NCI-H446 (cell line): ENCODE data around the gene CLNS1A.
"Not testable (repeated sequence)": the region's sequence is repeated elsewhere in the genome, so short reads cannot be mapped to it uniquely, and the experiment has no call there.

Source experiments
- DNase-seq, 2 experiments: peaks; one replicate each; lab custom pipeline; 2025; lab: John Stamatoyannopoulos, UW

The CLNS1A gene

DNA sequence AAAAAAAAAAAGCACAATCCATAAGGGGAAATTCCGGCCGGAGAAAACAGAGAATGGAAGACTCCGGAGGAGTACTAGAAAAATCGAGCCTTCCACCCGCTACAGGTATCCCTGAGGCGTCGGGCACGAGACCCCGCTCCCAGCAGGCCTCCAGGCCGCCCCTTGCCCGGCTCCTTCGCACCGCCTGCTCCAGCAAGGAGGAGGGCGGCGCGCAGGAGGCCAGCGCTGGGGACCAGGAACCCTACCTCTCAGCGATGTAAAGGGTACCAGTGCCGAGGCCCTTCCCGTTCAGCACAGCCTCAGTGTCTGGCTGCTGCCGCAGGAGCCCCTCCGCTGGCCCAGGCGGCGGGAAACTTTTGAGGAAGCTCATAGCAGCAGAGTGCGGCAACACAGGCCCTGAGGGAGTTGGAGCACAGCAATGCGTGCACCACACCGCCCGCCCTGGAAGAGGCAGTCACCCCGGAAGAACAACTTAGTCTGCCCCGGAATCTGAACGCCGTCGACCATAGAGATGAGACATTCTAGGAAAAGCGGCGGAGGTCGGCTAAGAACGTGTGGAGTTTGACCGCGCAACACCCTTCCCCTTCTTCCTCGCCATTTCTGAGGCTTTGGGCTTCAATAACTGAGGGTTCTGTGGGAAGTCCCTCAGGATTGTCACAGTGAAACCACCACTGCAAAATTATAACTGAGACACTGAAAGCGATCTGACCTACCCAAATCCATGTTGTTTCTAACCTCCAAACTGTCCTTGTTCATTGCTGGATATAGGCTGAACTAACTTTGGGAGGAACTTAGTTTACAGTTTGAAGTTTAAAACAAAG lies at the start of gene CLNS1A:
TSS of gene CLNS1A (minus strand) at position 450 of the 821 bp plus-strand sequence. CDS start at position 370, 80 bp downstream.
- peak; percentile 88 to 90 for DNase-seq

DNA sequence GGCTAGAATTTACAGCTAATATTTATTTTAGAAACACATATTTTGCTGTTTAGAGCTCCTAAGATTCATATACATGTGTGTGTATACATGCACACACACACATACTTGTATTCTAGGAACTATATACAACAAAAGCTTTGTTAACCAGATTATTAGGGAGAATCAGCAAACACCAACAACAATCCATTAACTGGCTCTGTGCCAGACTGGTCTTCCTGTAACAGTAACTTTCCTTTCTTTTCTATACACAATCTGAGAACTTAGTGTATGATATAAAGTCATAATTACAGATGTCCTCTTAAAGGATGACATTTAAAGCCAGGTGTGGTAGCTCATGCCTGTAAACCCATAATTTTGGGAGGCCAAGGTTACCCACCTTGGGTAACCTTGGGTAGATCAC lies 49.5 kb upstream of the CLNS1A start:
- DNase-seq = no peak

DNA sequence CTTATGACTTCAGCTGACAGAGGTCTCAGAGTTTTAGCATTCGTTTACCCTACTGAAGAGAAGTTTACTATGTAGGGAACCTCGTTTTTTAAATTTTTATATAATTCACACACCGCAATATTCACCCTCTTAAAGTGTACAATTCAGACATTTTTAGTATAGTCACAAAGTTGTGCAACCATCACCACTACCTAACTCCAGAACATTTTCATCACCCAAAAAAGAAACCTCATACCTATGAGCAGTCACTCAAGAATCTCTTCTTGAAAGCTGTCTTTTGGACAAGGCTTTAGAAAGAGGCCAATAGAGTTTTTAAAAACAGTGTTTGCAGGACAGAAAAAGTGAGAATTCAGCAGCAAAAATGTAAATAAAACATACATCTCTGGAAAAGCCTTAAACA lies 39.5 kb upstream of the CLNS1A start:
- no peak for DNase-seq

DNA sequence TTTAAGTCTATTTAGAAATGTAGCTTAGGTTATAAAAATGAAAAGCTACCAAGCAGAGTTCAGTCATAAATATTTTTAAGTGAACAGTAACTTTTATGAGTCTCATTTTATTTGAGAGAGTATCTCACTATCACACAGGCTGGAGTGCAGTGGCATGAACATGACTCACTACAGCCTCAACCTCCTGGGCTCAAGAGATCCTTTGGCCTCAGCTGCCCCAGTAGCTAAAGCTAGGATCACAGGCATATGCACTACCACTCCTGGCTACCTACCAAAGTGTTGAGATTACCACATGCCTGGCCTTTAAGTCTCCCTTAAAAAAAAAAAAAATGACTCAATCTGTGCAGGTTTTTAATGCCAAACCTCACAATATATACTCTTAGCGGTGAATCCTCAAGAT lies 34.7 kb upstream of the CLNS1A start:
- DNase-seq = peak in 1 of 2 experiments; percentile 16

DNA sequence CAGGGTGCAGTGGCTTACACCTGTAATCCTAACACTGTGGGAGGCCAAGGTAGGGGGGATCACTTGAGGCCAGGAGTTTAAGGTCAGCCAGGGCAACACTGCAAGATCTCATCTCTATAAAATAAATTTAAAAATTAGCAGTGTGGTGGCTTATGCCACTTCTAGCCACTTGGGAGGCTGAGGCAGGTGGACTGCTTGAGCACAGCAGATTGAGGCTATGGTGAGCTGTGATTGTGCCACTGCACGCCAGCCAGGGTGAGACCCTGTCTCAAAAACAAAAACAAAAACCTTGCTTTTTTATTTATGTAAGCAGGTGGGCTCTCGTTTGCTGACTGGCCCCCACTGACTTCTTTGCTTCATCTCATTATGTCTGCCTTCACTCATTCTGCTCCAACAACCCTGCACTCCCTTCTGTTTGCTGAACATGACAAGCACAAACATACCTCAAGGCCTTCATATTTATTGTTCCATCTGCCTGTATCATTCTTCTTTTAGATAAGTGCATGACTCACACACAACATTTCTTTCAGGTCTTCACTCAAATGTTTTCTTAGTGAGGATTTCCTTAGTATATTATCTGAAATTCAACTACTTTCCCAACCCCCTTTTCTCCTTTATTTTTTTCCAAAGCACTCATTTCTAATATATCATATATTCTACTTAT lies 32.4 kb upstream of the CLNS1A start:
- no peak for DNase-seq

GRCh38 chr11:77668760-77669159 lies 31.2 kb upstream of the CLNS1A start:
- no peak for DNase-seq

DNA sequence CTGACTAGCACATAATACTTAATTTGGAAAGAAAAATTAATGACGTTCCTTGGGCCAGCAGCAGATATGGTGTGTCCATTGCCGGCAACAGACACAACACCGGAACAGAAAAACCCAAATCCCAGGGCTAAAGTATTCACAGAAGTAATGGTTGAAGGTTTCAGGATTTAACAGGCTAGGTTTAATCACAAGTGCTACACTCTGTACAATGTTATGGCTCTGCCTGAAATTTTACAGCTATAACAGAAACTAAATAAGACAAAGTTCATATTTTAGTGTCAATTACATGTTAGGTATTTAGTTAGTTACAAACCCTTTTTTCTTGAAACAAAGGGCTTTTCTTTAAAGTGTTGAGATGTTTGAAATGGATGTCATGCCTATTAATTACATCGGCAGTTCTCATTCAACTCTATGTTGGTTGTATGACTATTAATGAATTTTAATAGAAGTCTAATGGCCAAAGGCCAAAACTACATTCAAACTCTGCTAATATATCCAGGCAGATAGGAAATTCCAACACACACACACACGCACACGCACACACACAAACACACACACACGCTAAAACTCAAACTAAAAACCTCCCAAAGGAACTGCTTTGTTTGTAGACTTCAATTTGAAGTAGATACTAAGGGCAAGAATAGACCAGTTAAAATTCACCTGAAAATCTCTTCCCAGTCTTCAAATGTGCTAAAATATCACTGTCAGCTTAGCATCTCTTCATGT lies 27.8 kb upstream of the CLNS1A start:
- DNase-seq = no peak

DNA sequence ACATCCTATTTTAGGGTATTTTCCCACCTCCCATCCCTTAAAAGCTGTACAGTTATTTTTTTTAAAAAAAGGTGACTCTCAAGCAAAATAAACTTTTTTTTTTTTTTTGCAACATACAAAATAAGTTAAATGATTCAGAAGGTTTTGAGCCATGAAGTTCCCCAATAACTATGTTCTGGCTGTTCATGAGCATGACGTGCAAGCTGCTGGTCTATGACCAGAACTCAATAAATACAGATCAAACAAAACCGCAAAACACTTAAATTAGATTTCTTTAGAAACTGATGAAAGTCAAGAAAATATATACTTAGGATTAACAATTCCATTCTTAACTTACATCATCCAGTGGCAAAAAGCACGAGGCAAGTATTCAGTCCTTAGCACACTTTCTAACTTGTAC lies 24.1 kb upstream of the CLNS1A start:
- no peak for DNase-seq

- DNase-seq = no peak
These were observed 23.4 kb upstream of the CLNS1A start for GRCh38 chr11:77660947-77661346.

DNA sequence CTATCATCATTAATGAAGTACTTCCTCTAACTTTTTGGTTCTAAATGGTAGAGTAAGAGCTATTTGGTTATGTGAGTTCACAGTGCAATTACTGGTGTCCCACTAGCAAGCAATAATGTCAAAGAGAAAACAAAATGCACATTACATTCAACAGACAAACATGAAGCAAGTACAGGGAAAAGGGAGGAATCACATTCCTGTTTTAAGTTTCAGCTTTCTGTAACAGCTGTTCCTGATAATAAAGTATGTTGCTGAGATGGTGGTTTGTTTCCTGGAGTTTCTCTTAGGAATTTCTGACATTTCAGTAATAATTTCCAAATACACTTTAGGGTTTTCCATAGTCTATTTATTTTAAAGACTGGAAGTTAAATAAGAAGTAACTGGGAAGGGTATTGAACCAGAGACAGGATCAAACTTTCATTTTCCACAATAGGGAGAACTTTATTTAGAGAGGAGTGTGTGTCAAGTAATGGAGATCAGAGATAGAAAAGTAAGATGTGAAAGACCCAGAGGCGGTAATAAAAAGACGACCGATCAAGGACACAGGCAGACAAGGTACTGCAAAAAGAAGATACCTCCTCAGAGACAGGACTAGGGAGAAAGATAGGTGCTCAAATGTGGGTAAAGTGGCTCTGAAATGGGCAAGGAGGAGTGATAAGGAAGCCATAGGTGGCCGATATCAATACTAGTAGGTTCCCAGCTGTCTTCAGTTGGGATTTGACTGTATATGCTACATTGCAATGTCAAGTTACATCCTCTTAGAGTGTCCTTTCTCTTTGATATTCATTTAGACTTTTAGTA lies 20.8 kb upstream of the CLNS1A start:
- no peak for DNase-seq

GRCh38 chr11:77656362-77656761 lies 18.8 kb upstream of the CLNS1A start:
- no peak for DNase-seq

GRCh38 chr11:77654770-77655434 lies 17.3 kb upstream of the CLNS1A start:
- DNase-seq = no peak

- DNase-seq = no peak
These were observed 12.5 kb upstream of the CLNS1A start for GRCh38 chr11:77650123-77650522.

- no peak for DNase-seq
These were observed 10.2 kb upstream of the CLNS1A start for GRCh38 chr11:77647654-77648305.

DNA sequence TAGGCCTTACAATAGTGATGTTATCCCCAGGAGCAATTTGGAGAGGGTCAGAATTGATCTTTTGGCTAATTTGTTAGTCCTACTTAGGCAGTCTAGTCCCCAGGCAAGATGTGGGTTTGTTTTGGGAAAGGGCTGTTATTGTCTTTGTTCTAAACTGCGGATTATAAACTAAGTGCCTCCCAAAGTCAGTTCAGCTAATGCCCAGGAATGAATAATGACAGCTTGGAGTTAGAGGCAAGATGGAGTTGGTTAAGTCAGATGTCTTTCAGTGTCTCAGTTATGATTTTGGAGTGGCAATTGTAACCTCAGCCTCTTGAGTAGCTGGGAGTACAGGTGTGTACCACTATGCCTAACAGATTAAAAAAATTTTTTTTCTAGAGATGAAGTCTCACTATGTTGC lies 7.3 kb upstream of the CLNS1A start:
- DNase-seq = no peak

- DNase-seq = no peak
These were observed 4.6 kb upstream of the CLNS1A start for GRCh38 chr11:77642228-77642627.

GRCh38 chr11:77636731-77637344 lies 756 bp downstream of the CLNS1A start:
- no peak for DNase-seq

DNA sequence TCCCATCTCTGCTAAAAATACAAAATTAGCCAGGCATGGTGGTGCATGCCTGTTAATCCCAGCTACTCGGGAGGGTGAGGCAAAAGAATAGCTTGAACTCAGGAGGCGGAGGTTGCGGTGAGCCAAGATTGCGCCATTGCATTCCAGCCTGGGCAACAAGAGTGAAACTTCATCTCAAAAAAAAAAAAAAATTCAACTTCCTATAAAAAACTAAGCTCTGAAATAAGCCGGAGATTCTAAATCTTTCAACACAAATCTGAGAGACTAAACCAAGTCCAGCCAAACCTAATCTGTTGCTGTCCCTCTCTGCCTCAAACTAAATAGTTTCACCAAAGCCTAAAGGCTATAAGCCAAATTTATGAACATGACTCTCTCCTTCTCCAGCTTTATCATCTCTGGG lies 3.7 kb downstream of the CLNS1A start:
- not testable (repeated sequence) for DNase-seq

DNA sequence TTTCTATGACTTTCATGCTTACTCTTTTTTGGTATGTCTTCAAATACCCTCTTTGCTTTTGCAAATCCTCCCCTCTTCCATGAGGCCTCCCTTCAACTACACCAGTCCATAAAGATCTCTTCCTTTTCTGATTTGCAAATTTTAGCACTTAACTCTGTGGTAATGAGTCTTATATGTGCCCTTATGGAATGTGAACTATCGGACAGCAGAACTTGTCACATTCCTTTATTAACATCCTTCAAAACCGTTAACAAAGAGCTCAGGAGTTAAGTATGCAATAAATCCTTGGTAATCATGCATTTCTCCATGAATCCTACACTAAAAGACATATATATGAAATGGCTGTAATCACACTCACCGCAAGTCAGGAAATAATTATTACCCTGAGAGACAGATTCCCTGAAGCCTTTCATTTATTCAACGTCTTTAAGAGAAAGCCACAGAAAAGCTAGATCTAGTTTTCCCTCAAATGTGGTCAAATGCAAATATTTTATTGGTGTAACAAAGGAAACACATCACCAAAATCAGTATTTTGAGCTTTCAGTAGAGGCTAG lies 7.4 kb downstream of the CLNS1A start:
- no peak for DNase-seq

DNA sequence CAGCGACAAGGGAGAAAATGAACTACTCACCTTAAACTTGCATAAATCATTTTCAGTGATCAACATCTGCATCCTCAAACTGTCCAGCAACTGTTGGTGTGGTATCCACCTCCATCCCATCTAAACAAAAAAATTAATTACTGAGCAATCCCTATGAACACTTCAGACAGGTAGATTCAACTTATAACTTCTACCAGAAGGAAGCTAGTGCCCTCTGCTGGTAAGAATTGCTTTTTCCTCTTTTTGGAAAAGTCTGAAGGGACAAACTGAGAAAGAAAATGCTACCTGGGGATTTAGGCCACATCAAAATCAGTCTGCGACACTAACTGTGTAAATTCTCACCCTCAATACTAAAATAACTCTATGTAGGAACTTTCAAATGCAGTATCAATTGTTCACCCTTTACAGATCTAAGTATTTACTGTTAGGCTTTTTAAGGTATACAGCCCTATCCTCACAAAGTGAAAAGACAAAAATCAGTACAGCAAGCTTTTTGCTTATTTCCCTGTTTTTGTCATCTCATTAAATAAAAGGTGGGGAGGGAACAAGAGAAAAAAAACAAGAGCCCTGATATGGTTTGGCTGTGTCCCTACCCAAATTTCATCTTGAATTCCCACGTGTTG lies 17.9 kb downstream of the CLNS1A start:
- peak in 1 of 2 experiments; percentile 46 for DNase-seq
